ENCODE measurements around the gene DAPK2.

DNA sequence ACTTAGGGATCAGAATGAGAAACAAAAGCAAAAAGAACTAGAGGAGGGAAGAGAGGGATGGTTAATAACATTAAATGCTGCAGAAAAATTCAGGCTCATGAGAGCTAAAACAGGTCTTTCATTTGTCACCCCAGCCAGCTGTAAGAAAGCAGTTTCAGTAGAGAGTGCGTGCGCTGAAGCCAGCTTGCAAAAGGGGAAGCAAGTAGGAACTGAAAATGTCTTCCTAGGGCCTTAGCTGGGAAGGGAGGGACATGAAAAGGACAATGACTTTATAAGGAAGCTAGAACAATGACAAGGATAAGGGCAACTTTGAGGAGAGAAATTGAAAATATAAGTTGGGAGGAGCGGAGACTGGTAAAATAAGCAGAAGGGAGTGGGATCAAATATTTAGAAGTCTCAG is 44.2 kb upstream of the DAPK2 start:
- TF ChIP-seq, protein P1, sequence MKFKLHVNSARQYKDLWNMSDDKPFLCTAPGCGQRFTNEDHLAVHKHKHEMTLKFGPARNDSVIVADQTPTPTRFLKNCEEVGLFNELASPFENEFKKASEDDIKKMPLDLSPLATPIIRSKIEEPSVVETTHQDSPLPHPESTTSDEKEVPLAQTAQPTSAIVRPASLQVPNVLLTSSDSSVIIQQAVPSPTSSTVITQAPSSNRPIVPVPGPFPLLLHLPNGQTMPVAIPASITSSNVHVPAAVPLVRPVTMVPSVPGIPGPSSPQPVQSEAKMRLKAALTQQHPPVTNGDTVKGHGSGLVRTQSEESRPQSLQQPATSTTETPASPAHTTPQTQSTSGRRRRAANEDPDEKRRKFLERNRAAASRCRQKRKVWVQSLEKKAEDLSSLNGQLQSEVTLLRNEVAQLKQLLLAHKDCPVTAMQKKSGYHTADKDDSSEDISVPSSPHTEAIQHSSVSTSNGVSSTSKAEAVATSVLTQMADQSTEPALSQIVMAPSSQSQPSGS (CRISPR knock-in tag; IDR thresholded peaks at IDR 0.05; ENCODE audit: borderline replicate concordance, low read depth): no peak
- TF ChIP-seq, protein P2, sequence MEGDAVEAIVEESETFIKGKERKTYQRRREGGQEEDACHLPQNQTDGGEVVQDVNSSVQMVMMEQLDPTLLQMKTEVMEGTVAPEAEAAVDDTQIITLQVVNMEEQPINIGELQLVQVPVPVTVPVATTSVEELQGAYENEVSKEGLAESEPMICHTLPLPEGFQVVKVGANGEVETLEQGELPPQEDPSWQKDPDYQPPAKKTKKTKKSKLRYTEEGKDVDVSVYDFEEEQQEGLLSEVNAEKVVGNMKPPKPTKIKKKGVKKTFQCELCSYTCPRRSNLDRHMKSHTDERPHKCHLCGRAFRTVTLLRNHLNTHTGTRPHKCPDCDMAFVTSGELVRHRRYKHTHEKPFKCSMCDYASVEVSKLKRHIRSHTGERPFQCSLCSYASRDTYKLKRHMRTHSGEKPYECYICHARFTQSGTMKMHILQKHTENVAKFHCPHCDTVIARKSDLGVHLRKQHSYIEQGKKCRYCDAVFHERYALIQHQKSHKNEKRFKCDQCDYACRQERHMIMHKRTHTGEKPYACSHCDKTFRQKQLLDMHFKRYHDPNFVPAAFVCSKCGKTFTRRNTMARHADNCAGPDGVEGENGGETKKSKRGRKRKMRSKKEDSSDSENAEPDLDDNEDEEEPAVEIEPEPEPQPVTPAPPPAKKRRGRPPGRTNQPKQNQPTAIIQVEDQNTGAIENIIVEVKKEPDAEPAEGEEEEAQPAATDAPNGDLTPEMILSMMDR (IDR thresholded peaks at IDR 0.05): no peak
- TF ChIP-seq ZNF138 (CRISPR knock-in tag; conservative IDR thresholded peaks at IDR 0.05) (no peak), ELF4 (CRISPR knock-in tag; IDR thresholded peaks at IDR 0.05; ENCODE audit: low read depth) (no peak)
- TF ChIP-seq, protein P3, sequence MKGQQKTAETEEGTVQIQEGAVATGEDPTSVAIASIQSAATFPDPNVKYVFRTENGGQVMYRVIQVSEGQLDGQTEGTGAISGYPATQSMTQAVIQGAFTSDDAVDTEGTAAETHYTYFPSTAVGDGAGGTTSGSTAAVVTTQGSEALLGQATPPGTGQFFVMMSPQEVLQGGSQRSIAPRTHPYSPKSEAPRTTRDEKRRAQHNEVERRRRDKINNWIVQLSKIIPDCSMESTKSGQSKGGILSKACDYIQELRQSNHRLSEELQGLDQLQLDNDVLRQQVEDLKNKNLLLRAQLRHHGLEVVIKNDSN (CRISPR knock-in tag; IDR thresholded peaks at IDR 0.05): no peak
- TF ChIP-seq, protein P4, sequence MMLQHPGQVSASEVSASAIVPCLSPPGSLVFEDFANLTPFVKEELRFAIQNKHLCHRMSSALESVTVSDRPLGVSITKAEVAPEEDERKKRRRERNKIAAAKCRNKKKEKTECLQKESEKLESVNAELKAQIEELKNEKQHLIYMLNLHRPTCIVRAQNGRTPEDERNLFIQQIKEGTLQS (CRISPR knock-in tag; conservative IDR thresholded peaks at IDR 0.05): no peak

All from WTC11 (cell line).